ENCODE measurements around the gene CHGA. TPM values are rescaled to one million over a fixed set of nuclear protein-coding genes. Genes with fewer than 3 reads are reported as not detected.

CHGA gene
- total and polyA plus RNA-seq, 2 of the 8 experiments (the other 6 are each of a cell fraction or from before 2014, with no cell fraction given), result 17.5 to 28.2 TPM

DNA sequence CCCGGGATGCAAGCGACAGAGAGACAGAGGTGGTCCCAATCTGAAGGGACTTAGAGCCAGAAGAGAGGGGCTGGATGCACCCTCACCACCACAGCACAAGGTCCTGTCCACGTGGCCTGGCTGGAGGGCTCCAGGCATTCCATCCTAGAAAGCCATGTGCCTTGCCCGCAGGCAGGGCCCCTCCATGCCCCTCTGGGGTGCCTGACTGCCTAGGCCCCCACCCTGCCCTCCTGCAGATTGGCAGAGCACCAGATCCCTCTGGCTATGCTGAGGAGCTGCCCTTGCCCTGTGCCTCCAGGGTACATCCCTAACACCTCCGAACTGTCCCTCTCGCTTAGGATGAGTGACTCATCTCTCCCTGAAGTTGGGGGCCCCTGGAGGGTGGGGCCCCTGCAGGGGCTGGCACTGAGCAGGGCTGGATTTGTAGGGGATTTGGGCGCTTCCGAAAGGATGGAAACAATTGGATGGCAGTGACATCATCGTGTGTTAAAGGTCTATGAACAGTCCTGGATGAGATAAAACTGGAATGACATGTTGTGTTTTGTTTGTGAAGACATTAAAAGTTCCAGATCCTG lies 50.9 kb downstream of the CHGA start (continued):
- TF ChIP-seq, protein P1, sequence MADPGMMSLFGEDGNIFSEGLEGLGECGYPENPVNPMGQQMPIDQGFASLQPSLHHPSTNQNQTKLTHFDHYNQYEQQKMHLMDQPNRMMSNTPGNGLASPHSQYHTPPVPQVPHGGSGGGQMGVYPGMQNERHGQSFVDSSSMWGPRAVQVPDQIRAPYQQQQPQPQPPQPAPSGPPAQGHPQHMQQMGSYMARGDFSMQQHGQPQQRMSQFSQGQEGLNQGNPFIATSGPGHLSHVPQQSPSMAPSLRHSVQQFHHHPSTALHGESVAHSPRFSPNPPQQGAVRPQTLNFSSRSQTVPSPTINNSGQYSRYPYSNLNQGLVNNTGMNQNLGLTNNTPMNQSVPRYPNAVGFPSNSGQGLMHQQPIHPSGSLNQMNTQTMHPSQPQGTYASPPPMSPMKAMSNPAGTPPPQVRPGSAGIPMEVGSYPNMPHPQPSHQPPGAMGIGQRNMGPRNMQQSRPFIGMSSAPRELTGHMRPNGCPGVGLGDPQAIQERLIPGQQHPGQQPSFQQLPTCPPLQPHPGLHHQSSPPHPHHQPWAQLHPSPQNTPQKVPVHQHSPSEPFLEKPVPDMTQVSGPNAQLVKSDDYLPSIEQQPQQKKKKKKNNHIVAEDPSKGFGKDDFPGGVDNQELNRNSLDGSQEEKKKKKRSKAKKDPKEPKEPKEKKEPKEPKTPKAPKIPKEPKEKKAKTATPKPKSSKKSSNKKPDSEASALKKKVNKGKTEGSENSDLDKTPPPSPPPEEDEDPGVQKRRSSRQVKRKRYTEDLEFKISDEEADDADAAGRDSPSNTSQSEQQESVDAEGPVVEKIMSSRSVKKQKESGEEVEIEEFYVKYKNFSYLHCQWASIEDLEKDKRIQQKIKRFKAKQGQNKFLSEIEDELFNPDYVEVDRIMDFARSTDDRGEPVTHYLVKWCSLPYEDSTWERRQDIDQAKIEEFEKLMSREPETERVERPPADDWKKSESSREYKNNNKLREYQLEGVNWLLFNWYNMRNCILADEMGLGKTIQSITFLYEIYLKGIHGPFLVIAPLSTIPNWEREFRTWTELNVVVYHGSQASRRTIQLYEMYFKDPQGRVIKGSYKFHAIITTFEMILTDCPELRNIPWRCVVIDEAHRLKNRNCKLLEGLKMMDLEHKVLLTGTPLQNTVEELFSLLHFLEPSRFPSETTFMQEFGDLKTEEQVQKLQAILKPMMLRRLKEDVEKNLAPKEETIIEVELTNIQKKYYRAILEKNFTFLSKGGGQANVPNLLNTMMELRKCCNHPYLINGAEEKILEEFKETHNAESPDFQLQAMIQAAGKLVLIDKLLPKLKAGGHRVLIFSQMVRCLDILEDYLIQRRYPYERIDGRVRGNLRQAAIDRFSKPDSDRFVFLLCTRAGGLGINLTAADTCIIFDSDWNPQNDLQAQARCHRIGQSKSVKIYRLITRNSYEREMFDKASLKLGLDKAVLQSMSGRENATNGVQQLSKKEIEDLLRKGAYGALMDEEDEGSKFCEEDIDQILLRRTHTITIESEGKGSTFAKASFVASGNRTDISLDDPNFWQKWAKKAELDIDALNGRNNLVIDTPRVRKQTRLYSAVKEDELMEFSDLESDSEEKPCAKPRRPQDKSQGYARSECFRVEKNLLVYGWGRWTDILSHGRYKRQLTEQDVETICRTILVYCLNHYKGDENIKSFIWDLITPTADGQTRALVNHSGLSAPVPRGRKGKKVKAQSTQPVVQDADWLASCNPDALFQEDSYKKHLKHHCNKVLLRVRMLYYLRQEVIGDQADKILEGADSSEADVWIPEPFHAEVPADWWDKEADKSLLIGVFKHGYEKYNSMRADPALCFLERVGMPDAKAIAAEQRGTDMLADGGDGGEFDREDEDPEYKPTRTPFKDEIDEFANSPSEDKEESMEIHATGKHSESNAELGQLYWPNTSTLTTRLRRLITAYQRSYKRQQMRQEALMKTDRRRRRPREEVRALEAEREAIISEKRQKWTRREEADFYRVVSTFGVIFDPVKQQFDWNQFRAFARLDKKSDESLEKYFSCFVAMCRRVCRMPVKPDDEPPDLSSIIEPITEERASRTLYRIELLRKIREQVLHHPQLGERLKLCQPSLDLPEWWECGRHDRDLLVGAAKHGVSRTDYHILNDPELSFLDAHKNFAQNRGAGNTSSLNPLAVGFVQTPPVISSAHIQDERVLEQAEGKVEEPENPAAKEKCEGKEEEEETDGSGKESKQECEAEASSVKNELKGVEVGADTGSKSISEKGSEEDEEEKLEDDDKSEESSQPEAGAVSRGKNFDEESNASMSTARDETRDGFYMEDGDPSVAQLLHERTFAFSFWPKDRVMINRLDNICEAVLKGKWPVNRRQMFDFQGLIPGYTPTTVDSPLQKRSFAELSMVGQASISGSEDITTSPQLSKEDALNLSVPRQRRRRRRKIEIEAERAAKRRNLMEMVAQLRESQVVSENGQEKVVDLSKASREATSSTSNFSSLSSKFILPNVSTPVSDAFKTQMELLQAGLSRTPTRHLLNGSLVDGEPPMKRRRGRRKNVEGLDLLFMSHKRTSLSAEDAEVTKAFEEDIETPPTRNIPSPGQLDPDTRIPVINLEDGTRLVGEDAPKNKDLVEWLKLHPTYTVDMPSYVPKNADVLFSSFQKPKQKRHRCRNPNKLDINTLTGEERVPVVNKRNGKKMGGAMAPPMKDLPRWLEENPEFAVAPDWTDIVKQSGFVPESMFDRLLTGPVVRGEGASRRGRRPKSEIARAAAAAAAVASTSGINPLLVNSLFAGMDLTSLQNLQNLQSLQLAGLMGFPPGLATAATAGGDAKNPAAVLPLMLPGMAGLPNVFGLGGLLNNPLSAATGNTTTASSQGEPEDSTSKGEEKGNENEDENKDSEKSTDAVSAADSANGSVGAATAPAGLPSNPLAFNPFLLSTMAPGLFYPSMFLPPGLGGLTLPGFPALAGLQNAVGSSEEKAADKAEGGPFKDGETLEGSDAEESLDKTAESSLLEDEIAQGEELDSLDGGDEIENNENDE (IDR thresholded peaks at IDR 0.05; ENCODE audit: insufficient replicate concordance, low read length), result no peak
- TF ChIP-seq CTBP2 (IDR thresholded peaks at IDR 0.05; ENCODE audit: borderline replicate concordance, insufficient read depth, insufficient read length, low read length) (no peak), CBX8 (IDR thresholded peaks at IDR 0.05; ENCODE audit: borderline replicate concordance, low read depth, low read length) (no peak), RXRA (IDR thresholded peaks at IDR 0.05; ENCODE audit: insufficient read depth, low read depth, low read length) (no peak), CBX5 (IDR thresholded peaks at IDR 0.05; ENCODE audit: low read depth, low read length) (no peak)
- TF ChIP-seq, protein P2, sequence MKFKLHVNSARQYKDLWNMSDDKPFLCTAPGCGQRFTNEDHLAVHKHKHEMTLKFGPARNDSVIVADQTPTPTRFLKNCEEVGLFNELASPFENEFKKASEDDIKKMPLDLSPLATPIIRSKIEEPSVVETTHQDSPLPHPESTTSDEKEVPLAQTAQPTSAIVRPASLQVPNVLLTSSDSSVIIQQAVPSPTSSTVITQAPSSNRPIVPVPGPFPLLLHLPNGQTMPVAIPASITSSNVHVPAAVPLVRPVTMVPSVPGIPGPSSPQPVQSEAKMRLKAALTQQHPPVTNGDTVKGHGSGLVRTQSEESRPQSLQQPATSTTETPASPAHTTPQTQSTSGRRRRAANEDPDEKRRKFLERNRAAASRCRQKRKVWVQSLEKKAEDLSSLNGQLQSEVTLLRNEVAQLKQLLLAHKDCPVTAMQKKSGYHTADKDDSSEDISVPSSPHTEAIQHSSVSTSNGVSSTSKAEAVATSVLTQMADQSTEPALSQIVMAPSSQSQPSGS (IDR thresholded peaks at IDR 0.05; ENCODE audit: low read length), result no peak

All from H1 (cell line).